MM.1S (cell line): ENCODE data around the gene LZTFL1.

Source experiments
- CTCF ChIP-seq: fragments of 300-600 bp; sonication (generic); IDR thresholded peaks from 2 replicates; pipeline ENCODE4 v1.5.1; 2016; ENCODE audit warnings: antibody characterized with exemption, low read length, mixed read lengths
- EZH2 ChIP-seq: fragments of 300-600 bp; sonication (generic); optimal IDR thresholded peaks from 2 replicates; pipeline ENCODE3; 2017; ENCODE audit warnings: low read depth, mild to moderate bottlenecking, antibody characterized with exemption, low read length, mixed read lengths
- EZH2phosphoT487 ChIP-seq: fragments of 300-600 bp; sonication (generic); IDR thresholded peaks from 2 replicates; pipeline ENCODE4 v1.6.1; 2018; ENCODE audit warnings: antibody characterized with exemption, low read length

GRCh38 chr3:45887285-45887684 lies 45.4 kb upstream of the LZTFL1 start:
- no peak for TF ChIP-seq CTCF
- TF ChIP-seq EZH2 = no peak
- no peak for TF ChIP-seq EZH2phosphoT487
